GM12878 (cell line): ENCODE results near the gene ESCO1.

ENCODE experiments used
- FOXK2 ChIP-seq: fragments of 450-650 bp; IDR thresholded peaks from 2 replicates; pipeline ENCODE4 v1.6.1; 2017; ENCODE audit warnings: mild to moderate bottlenecking, moderate library complexity
- HDAC2 ChIP-seq: fragments of 200-600 bp; sonication (generic); IDR thresholded peaks from 2 replicates; pipeline ENCODE4 v1.6.1; 2017
- POLR2AphosphoS5 ChIP-seq: IDR thresholded peaks from 2 replicates; pipeline ENCODE4 v1.6.1; 2011; ENCODE audit warnings: mild to moderate bottlenecking, low read length, inconsistent platforms
- POU2F2 ChIP-seq: IDR thresholded peaks from 3 replicates; pipeline ENCODE4 v1.6.1; 2011; ENCODE audit warnings: low read depth, mild to moderate bottlenecking, low read length, borderline replicate concordance
- RAD21 ChIP-seq: IDR thresholded peaks from 2 replicates; pipeline ENCODE4 v1.6.1; 2011; ENCODE audit warnings: mild to moderate bottlenecking, low read depth, low read length, moderate library complexity; ENCODE audit not compliant: insufficient read depth
- STAT1 ChIP-seq: fragments of 450-650 bp; conservative IDR thresholded peaks from 2 replicates; pipeline ENCODE4 v1.6.1; 2014; ENCODE audit warnings: antibody characterized with exemption, mild to moderate bottlenecking
- YBX1 ChIP-seq: fragments of 450-650 bp; IDR thresholded peaks from 2 replicates; pipeline ENCODE4 v1.6.1; 2016; ENCODE audit warnings: antibody characterized with exemption
- TF ChIP-seq, protein P1 (sequence below): IDR thresholded peaks from 2 replicates; pipeline ENCODE4 v1.6.1; 2011; ENCODE audit warnings: borderline replicate concordance, low read depth, mild to moderate bottlenecking, moderate library complexity, low read length; ENCODE audit not compliant: insufficient read depth, poor library complexity, severe bottlenecking
- TF ChIP-seq, protein P2 (sequence below): IDR thresholded peaks from 2 replicates; pipeline ENCODE4 v1.6.1; 2011; ENCODE audit warnings: mild to moderate bottlenecking, low read depth, low read length, moderate library complexity; ENCODE audit not compliant: insufficient replicate concordance
- TF ChIP-seq, protein P3 (sequence below), 3 experiments: IDR thresholded peaks in 2 of 3; conservative IDR thresholded peaks in 1 of 3; 2 replicates each; pipeline ENCODE4 v1.5.1; 2011; ENCODE audit warnings: low read depth in 3 of 3, low read length in 3 of 3, mild to moderate bottlenecking in 3 of 3, control low read depth in 2 of 3, moderate library complexity in 2 of 3, inconsistent platforms in 1 of 3, mixed read lengths in 1 of 3; ENCODE audit not compliant: control insufficient read depth in 2 of 3, insufficient read depth in 1 of 3; ENCODE audit errors: extremely low read depth in 1 of 3

DNA sequence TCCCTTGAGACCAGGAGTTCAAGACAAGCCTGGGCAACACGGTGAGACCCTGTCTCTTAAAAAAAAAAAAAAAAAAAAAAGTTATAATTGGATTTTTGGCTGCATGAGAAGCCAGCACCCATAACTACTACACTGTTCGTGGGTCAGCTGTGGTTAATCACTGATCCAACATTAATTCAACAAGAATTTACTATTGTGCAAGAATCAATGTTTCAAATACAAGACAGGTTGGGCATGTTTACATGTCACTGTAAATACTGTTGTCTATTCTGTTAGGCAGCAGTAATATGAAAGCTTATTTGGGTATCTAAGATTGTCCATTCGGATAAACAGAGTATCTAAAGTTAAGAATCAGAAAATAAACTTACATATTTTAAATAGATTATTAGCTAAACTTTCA is 62.3 kb downstream of the ESCO1 start:
- TF ChIP-seq FOXK2 (no peak), RAD21 (no peak), POU2F2 (no peak), POLR2AphosphoS5 (no peak), HDAC2 (no peak), YBX1 (no peak), STAT1 (no peak)
- TF ChIP-seq, protein P1, sequence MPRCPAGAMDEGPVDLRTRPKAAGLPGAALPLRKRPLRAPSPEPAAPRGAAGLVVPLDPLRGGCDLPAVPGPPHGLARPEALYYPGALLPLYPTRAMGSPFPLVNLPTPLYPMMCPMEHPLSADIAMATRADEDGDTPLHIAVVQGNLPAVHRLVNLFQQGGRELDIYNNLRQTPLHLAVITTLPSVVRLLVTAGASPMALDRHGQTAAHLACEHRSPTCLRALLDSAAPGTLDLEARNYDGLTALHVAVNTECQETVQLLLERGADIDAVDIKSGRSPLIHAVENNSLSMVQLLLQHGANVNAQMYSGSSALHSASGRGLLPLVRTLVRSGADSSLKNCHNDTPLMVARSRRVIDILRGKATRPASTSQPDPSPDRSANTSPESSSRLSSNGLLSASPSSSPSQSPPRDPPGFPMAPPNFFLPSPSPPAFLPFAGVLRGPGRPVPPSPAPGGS: no peak
- TF ChIP-seq, protein P2, sequence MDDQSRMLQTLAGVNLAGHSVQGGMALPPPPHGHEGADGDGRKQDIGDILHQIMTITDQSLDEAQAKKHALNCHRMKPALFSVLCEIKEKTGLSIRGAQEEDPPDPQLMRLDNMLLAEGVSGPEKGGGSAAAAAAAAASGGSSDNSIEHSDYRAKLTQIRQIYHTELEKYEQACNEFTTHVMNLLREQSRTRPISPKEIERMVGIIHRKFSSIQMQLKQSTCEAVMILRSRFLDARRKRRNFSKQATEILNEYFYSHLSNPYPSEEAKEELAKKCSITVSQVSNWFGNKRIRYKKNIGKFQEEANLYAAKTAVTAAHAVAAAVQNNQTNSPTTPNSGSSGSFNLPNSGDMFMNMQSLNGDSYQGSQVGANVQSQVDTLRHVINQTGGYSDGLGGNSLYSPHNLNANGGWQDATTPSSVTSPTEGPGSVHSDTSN: no peak
- TF ChIP-seq, protein P3, sequence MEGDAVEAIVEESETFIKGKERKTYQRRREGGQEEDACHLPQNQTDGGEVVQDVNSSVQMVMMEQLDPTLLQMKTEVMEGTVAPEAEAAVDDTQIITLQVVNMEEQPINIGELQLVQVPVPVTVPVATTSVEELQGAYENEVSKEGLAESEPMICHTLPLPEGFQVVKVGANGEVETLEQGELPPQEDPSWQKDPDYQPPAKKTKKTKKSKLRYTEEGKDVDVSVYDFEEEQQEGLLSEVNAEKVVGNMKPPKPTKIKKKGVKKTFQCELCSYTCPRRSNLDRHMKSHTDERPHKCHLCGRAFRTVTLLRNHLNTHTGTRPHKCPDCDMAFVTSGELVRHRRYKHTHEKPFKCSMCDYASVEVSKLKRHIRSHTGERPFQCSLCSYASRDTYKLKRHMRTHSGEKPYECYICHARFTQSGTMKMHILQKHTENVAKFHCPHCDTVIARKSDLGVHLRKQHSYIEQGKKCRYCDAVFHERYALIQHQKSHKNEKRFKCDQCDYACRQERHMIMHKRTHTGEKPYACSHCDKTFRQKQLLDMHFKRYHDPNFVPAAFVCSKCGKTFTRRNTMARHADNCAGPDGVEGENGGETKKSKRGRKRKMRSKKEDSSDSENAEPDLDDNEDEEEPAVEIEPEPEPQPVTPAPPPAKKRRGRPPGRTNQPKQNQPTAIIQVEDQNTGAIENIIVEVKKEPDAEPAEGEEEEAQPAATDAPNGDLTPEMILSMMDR (IDR thresholded peaks at IDR 0.05 in 2 of 3, conservative IDR thresholded peaks at IDR 0.05 in 1 of 3; ENCODE audit: control insufficient read depth in 2 of 3, extremely low read depth in 1 of 3, insufficient read depth in 1 of 3, low read depth in 3 of 3, low read length in 3 of 3): no peak
